Measurements from ENCODE around the gene CRAMP1.
A peak's percentile ranks its signal among the peaks of the same experiment; 100 is the strongest.

The CRAMP1 gene

DNA sequence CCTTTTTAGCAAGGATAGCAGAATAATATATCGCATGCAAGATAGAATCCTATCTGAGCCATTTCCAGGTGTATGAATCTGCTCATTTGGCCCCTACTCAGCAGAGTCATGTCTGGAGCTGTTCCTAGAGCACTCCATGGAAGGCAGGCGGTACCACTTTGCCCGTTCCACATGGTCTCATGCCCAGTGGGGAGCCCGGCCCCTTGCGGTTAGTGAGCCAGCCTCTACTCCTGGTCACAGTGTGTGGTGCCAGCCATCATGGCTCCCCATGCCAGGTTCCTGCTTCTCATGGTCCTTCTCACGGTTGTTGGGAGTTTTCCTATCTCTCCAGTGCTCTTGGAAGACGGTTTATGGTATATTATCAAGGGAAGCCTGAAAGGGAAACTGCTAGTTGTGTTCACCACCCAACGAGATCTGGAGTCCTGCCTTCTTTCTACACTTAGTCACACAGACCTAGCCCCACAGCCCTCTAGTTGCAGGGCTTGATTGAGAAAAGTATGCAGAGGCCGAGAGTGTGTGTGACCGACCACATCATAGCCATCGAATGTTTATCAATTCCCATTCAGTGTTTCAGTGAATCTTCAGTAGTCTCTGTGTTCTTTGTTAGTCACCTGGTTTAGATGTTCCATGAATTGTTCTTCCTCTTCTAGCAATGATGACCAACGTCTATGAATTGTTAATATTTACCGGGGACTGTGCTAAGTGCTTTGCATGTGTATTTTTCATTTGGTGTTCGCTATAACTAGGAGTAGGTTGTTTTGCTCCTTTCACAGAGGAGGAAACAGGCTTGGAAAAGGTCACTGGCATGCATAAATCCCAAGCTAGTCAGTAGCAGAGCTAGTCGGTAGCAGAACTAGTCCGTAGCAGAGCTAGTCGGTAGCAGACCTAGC is 75.5 kb downstream of the CRAMP1 start:
- DNase-seq = no peak

GRCh38 chr16:1688807-1689560 is 76.8 kb downstream of the CRAMP1 start:
- no peak for DNase-seq

- DNase-seq = no peak
Observed at GRCh38 chr16:1689853-1690252, 77.7 kb downstream of the CRAMP1 start.

DNA sequence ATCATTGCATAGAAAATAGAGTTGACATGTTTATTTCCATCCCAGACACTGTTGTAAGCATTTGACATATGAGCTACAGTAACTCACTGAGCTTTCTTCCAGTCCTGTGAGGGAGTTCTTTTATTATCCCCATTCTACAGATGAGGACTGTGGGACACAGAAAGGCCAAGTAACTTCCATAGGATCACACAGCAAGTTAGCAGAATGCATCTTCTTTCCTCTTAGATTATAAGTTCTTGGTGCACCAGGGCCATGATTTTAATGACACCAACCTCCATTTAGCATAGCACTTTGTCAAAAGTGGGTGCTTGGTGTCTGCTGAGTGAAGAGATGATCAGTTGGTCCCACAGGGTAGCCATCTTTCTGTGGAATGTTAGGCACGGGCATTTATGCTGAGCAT is 78.7 kb downstream of the CRAMP1 start:
- DNase-seq = no peak

DNA sequence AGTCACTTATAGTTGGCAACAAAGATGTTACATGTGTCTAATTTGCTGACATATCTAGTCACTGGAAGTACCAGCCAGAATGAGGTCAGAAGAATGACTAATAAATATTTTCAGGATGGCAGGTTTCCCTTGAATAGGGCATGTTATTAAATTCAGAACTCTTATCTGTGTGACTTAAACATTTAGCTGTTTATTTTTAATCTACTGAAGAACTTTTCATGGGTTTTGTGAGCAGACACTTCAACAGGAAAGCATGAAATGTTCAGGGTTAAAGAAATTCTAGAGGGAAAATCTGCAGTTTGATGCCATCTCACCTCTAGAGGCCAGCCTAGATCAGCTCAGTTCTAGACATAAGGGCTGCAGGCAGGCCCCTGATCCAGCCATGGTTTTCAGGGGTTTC is 79.1 kb downstream of the CRAMP1 start:
- DNase-seq = no peak

GRCh38 chr16:1691956-1692355 is 79.8 kb downstream of the CRAMP1 start:
- DNase-seq = no peak

DNA sequence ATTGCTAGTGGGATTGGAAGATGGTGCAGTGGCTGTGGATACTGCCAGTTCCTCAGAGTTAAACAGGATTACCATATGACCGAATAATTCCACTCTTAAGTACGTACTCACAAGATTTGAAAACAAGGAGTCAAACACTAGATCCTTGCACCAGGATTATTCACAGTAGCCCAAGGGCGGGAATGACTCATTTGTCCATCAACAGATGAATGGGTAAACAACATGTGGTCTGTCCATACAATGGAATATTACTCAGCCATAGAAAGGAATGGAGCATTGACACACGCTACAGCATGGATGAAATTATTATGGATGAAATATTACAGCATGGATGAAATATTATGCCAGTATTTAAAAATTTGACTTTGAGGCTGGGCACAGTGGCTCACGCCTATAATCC is 84.7 kb downstream of the CRAMP1 start:
- no peak for DNase-seq

DNA sequence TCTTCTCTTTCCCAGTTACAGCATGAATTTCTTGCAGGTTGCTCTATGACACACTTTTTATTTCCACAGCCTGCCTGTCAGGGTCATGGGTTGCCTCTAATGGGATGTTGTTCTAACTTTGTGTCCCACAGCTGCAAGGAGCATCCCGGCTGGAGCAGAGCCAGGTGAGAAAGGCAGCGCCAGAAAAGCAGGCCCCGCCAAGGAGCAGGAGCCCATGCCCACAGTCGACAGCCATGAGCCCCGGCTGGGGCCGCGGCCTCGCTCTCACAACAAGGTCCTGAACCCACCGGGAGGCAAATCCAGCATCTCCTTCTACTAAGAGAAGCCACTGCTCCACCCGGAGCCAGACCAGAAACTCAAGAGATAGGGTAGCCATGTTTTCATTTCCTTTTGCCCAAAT is 86.5 kb downstream of the CRAMP1 start:
- no peak for DNase-seq

DNA sequence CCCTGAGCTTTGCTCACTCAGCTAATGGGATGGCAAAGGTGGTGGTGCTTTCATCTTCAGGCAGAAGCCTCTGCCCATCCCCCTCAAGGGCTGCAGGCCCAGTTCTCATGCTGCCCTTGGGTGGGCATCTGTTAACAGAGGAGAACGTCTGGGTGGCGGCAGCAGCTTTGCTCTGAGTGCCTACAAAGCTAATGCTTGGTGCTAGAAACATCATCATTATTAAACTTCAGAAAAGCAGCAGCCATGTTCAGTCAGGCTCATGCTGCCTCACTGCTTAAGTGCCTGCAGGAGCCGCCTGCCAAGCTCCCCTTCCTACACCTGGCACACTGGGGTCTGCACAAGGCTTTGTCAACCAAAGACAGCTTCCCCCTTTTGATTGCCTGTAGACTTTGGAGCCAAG is 88.1 kb downstream of the CRAMP1 start:
- no peak for DNase-seq

DNA sequence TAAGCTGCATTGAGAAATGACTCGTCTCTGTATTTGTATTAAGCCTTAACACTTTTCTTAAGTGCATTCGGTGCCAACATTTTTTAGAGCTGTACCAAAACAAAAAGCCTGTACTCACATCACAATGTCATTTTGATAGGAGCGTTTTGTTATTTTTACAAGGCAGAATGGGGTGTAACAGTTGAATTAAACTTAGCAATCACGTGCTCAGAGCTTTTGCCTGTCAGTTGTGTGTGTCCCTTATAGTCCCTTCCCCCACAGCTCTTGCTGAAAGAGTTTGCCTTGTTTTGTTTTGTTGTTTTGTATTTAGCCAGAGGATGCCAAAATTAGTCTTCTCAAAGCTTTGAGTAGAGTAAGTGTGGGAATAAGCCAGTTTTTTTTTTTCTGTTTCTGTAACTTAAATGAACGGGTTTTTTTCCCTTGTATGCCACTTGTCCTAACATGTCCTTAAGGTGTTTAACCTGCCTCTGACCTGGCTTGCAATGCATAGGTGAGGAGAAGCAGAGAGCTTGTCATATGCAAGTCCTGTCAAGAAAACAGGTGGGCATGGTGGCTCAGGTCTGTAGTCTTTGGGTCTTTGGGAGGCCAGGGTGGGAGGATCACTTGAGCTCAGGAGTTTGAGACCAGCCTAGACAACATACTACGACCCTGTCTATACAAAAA is 89.2 kb downstream of the CRAMP1 start:
- DNase-seq = no peak

- DNase-seq = peak; percentile 43
Observed at GRCh38 chr16:1705324-1705687, 93.1 kb downstream of the CRAMP1 start.

DNA sequence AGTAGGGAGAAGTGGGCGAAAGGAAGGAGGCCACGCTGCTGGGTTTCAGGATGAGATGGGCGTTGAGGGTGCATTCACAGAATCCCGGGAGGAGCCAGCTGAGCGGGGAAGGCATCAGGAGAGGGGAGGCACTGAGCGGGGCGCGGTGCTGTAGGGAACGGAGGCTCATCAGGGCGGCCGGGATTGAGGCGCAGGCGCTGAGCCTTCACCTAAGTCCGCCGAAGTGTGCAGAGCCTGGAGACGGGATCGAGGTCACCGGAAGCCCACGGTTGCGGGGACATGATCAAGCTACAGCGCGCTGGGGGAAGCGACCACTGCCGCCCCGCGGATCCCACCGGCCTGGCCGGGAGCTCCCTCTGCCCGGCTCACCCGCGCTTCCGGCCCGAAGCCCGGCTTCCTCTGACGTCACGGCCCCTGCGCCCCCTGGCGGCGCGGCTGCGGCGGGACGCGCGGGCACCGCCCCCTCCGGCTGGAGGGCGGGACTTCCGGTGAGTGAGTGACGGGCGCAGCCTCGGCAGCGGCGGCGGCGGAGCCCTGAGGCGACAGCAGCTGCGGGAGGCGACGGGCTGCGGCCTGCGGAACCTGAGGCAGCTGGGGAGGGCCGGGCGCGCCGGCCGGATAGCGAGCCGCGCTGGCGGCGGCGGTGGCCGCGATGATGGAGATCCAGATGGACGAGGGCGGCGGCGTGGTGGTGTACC is 93.7 kb downstream of the CRAMP1 start, which contains the start of gene MAPK8IP3:
TSS of gene MAPK8IP3 (plus strand) at position 508 of the 698 bp plus-strand sequence. CDS start at position 653, 145 bp downstream.
- DNase-seq = peak; percentile 96

- peak; percentile 38 for DNase-seq
Observed at GRCh38 chr16:1706386-1707192, 94.4 kb downstream of the CRAMP1 start.

- DNase-seq = peak; percentile 12
Observed at GRCh38 chr16:1707193-1707790, 95.1 kb downstream of the CRAMP1 start.

DNA sequence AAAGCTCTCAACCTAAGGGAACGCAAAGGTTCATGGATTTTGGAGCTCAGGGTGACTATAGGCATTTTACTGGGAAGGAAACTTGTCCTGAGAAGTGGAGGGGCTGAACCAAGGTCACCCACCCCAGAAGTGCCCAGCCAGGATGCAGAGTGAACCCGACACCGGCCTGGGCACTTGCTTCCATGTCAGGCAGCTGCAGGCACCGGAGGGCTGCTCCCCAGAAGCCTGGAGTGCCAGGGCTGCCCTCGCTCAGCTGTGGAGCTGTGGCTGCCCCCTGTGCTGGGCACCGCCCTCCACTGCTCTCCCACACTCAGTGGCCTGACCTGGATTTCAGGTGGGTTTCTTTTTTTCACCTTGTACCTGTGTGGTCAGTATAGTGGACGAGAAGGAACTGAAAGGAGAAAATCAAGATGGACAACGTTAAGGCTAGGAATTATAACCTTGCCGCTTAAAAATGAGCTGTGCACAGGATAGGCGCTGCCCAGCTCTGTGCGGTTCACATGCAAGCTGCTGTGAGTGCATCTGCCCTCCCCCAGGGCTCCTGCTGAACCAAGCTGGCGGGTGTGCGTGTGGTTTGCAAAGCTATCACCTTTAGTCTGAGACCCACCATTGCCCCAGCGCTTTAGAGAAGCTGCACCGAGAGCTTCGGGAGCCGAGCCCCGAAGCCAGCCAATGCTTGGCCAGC is 96.1 kb downstream of the CRAMP1 start:
- DNase-seq = no peak

GRCh38 chr16:1708768-1709180 is 96.6 kb downstream of the CRAMP1 start:
- DNase-seq = no peak

- no peak for DNase-seq
Observed at GRCh38 chr16:1709356-1709755, 97.2 kb downstream of the CRAMP1 start.

GRCh38 chr16:1710811-1711507 is 98.8 kb downstream of the CRAMP1 start:
- no peak for DNase-seq

GRCh38 chr16:1712791-1713261 is 100.7 kb downstream of the CRAMP1 start:
- no peak for DNase-seq

DNA sequence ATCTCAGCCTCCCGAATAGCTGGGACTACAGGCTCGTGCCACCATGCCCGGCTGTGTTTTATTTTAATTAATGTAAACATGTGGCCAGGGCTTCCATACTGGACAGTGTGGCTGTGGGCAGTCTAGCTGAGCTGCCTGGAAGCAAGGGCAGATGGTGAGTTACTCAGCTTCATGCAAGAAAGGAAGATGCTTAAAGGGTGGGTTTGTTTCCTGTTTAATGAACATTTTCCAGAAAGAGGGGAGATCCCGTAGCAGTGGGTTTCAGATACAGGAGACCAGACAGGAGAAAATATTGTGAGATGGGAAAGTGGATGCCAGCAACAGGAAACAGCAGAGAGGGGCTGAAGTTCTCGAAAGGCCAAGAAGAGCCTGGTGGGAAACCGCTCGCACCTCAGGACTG is 101.2 kb downstream of the CRAMP1 start:
- DNase-seq = no peak

All from CD4-positive, alpha-beta T cell treated with Interleukin-12 subunit alpha and Interleukin-12 subunit beta, for 1 hour (primary cell).